ENCODE results near the gene PYY. TPM values are rescaled to one million over a fixed set of nuclear protein-coding genes. Genes with fewer than 3 reads are reported as not detected.

Gene PYY
- total RNA-seq, 1 donor from 2014 or later = not detected

- DNase-seq (ENCODE audit: low read depth) = no peak
- no peak overlapping the region for H3K4me3 ChIP-seq (ENCODE audit: low read depth, low read length)
- TF ChIP-seq, protein P1, sequence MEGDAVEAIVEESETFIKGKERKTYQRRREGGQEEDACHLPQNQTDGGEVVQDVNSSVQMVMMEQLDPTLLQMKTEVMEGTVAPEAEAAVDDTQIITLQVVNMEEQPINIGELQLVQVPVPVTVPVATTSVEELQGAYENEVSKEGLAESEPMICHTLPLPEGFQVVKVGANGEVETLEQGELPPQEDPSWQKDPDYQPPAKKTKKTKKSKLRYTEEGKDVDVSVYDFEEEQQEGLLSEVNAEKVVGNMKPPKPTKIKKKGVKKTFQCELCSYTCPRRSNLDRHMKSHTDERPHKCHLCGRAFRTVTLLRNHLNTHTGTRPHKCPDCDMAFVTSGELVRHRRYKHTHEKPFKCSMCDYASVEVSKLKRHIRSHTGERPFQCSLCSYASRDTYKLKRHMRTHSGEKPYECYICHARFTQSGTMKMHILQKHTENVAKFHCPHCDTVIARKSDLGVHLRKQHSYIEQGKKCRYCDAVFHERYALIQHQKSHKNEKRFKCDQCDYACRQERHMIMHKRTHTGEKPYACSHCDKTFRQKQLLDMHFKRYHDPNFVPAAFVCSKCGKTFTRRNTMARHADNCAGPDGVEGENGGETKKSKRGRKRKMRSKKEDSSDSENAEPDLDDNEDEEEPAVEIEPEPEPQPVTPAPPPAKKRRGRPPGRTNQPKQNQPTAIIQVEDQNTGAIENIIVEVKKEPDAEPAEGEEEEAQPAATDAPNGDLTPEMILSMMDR (conservative IDR thresholded peaks at IDR 0.05; ENCODE audit: low read depth, low read length) = no peak
Measured at GRCh38 chr17:43907998-43908721, 45.6 kb downstream of the PYY start.

DNA sequence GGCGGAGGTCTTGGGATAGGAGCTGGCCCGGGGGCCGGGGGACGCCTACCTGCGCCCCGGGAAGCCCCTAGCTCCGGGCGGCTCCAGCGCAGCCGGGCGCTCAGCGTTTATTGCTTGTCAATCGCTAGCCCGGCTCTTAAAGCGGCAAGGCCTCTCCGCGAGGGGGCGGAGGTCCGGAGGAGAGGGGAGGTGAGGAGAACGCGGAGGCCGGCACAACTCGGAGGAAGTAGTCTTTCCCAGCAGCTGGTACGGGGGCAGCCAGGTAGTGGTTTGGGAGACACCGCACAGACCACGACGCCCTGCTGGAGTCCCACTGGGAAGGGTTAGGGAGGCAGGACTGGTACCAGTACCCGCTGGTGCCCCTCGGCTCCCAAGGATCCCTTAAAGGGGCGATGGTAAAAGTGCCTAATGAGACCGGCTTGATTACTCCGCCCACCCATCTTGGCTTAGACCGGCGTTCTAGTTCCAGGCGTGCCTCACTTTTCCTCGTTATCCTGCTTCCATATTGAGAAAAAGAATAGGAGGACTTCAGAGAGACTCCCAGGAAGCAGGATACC is 46.2 kb downstream of the PYY start, which contains the start of gene MPP2:
Gene MPP2, minus strand, starts transcription at position 112 of the 557 bp plus-strand sequence. CDS start 3,076 bp downstream, outside the sequence.
- DNase-seq (ENCODE audit: low read depth) = no peak
- TF ChIP-seq, protein P1 (conservative IDR thresholded peaks at IDR 0.05; ENCODE audit: low read depth, low read length) = no peak
- peak within 1 kb of the TSS; percentile 55 for H3K4me3 ChIP-seq (ENCODE audit: low read depth, low read length)

DNA sequence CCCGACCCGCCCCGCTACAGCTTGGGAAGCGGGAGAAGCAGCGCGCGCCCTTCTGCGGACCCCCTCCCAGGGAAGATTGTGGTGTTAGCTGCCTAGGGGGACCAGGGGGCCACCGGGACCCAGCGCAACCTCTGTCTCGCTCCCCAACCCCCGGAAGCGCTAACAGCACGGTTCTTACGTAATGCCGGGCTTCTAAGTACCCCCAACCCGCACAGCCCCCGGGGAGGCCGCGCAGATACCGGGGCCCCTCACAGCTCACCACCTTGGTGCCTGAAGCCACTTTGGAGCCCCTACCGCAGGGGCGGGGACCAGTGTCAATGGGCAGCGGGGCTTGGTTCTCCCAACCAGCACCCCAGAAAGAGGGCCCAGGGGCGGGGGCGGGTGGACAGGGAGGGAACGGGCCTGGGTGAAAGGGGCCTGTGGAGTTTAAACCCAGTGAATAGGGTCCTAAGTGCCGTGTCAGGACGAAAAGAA is 46.8 kb downstream of the PYY start:
- DNase-seq (ENCODE audit: low read depth) = no peak
- peak overlapping the region; percentile 55 for H3K4me3 ChIP-seq (ENCODE audit: low read depth, low read length)
- TF ChIP-seq, protein P1 (conservative IDR thresholded peaks at IDR 0.05; ENCODE audit: low read depth, low read length) = no peak

- TF ChIP-seq, protein P1 (conservative IDR thresholded peaks at IDR 0.05; ENCODE audit: low read depth, low read length) = no peak
- H3K4me3 ChIP-seq (ENCODE audit: low read depth, low read length) = peak overlapping the region; percentile 55
- no peak for DNase-seq (ENCODE audit: low read depth)
Measured at GRCh38 chr17:43905985-43906852, 47.5 kb downstream of the PYY start.

GRCh38 chr17:43905400-43905984 is 48.2 kb downstream of the PYY start:
- no peak overlapping the region for H3K4me3 ChIP-seq (ENCODE audit: low read depth, low read length)
- DNase-seq (ENCODE audit: low read depth) = no peak
- TF ChIP-seq, protein P1 (conservative IDR thresholded peaks at IDR 0.05; ENCODE audit: low read depth, low read length) = no peak

Other genes starting within 250 kb of the PYY start
- not detected in 2 replicates for gene SOST, start 195.1 kb downstream of the PYY start, total RNA-seq
- gene DUSP3, start 175.0 kb downstream of the PYY start, total RNA-seq = 46.3 and 47.5 TPM in 2 replicates
- gene CFAP97D1, start 173.5 kb downstream of the PYY start, total RNA-seq = not detected in 2 replicates
- 8.6 and 10.8 TPM in 2 replicates for gene MPP3, start 120.8 kb downstream of the PYY start, total RNA-seq
- not detected in 2 replicates for gene CD300LG, start 106.8 kb downstream of the PYY start, total RNA-seq
- 2.5 and 14.1 TPM in 2 replicates for gene MPP2, start 46.4 kb downstream of the PYY start, total RNA-seq
- not detected in 2 replicates for gene PPY, start 11.5 kb downstream of the PYY start, total RNA-seq
- 14.1 and 21.0 TPM in 2 replicates for gene NAGS, start 50.7 kb upstream of the PYY start, total RNA-seq
- gene TMEM101, start 61.0 kb upstream of the PYY start, total RNA-seq = 38.2 and 42.9 TPM in 2 replicates
- 58.5 and 75.8 TPM in 2 replicates for gene LSM12, start 112.7 kb upstream of the PYY start, total RNA-seq
- gene G6PC3, start 116.8 kb upstream of the PYY start, total RNA-seq = 42.4 and 56.7 TPM in 2 replicates
- 7.3 and 13.5 TPM in 2 replicates for gene HDAC5, start 169.7 kb upstream of the PYY start, total RNA-seq
- 12.0 and 12.9 TPM in 2 replicates for gene HROB, start 188.0 kb upstream of the PYY start, total RNA-seq
- not detected in 2 replicates for gene ASB16, start 216.8 kb upstream of the PYY start, total RNA-seq
- gene TMUB2, start 233.0 kb upstream of the PYY start, total RNA-seq = 19.1 and 26.3 TPM in 2 replicates
- gene ATXN7L3, start 245.9 kb upstream of the PYY start, total RNA-seq = 40.2 and 61.4 TPM in 2 replicates